ENCODE measurements around the gene MRPS26. TPM values are rescaled to one million over a fixed set of nuclear protein-coding genes. Genes with fewer than 3 reads are reported as not detected.

MRPS26 gene
- total and polyA plus RNA-seq, 4 donors = 29.8 to 67.8 (median 57.3) TPM

DNA sequence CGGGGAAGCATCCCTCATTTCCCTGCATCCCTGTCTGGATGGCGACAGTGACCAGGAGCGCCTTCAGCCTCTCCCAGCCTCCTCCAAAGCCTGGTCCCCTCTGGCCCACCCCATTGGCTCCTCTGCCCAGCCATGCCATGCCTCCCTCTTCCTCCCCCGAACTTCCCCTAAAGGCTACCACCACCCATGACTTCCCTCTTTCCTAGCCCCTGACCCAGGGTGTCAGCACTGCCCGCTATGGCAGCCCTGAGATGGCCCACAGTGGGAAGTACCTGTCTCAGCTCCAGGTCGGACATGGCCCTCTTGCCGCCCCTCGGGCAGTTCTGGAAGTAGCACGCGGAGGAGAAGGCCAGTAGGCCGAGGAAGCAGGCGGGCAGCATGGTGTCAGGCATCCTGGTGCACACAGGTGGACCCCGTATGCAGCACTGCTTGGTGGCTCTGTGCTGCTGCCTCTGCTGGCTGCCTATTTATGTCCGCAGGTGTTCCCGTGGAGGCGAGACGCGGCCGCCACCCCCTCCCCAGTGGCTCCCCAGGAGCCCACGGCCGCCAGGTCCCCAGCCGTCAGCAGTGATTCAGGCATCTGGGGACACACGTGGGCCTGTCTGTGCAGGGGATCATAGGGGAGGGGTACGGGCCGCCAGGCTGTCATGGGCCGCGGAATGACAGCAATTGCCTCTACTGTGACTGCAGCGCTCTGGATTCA lies 38.6 kb downstream of the MRPS26 start, which contains the start of gene AVP:
Gene AVP, minus strand, starts transcription at position 442 of the 703 bp plus-strand sequence. Its CDS starts 50 bp downstream, at position 392.
- H3K4me3 ChIP-seq = no peak within 1 kb of the TSS
- no peak for ATAC-seq (ENCODE audit: insufficient read depth, low FRiP score)
- H3K27ac ChIP-seq (ENCODE audit: low read depth in 1 of 2, low read length in 1 of 2) = no peak within 1 kb of the TSS
- WGBS, 2 donors = 59 to 75% methylated on average over 28 of the region's 28 CpGs
- no peak within 1 kb of the TSS for H3K9ac ChIP-seq (ENCODE audit: insufficient read depth in 1 of 2, low read length in 2 of 2)
- TF ChIP-seq, protein P1, sequence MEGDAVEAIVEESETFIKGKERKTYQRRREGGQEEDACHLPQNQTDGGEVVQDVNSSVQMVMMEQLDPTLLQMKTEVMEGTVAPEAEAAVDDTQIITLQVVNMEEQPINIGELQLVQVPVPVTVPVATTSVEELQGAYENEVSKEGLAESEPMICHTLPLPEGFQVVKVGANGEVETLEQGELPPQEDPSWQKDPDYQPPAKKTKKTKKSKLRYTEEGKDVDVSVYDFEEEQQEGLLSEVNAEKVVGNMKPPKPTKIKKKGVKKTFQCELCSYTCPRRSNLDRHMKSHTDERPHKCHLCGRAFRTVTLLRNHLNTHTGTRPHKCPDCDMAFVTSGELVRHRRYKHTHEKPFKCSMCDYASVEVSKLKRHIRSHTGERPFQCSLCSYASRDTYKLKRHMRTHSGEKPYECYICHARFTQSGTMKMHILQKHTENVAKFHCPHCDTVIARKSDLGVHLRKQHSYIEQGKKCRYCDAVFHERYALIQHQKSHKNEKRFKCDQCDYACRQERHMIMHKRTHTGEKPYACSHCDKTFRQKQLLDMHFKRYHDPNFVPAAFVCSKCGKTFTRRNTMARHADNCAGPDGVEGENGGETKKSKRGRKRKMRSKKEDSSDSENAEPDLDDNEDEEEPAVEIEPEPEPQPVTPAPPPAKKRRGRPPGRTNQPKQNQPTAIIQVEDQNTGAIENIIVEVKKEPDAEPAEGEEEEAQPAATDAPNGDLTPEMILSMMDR (IDR thresholded peaks at IDR 0.05; ENCODE audit: control extremely low read depth, extremely low read depth) = no peak
- peaks cover 0 to 34% (median 23%) of the 10 kb centered on the region in 3 donors for H3K27me3 ChIP-seq (ENCODE audit: control insufficient read depth in 3 of 3, insufficient read depth in 3 of 3, low read length in 2 of 3)
- peaks cover 0 to 4% (median 0%) of the 10 kb centered on the region in 4 donors for H3K9me3 ChIP-seq (ENCODE audit: control insufficient read depth in 4 of 4, insufficient read depth in 3 of 4, low read length in 3 of 4)
- no peak for DNase-seq
- peaks cover 0 to 8% (median 0%) of the 10 kb centered on the region in 5 donors for H3K4me1 ChIP-seq (ENCODE audit: control insufficient read depth in 5 of 5, insufficient read depth in 5 of 5, low read length in 5 of 5)
- no peaks in the 10 kb centered on the region for H3K36me3 ChIP-seq (ENCODE audit: control insufficient read depth in 4 of 4, insufficient read depth in 4 of 4, low read length in 4 of 4)

DNA sequence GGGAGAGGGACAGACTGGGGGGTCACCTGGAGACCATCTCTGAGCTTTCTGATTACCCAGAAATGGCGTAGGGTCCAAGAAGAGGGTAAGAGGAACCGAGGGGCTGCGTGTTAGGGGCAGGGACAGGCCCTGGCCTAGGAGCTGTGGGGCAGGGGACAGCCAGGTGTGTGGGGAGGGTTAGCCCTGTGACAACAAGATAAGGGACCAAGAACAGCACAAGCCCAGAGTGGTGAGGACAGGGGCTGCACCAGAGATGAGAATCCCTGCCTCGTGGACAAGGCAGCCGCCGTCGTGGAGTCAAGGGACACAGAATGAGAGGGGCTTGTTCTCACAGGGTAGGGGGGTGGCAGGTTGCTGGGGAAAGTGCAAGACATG lies 39.1 kb downstream of the MRPS26 start:
- no peak overlapping the region for H3K27ac ChIP-seq (ENCODE audit: low read depth in 1 of 2, low read length in 1 of 2)
- H3K36me3 ChIP-seq (ENCODE audit: control insufficient read depth in 4 of 4, insufficient read depth in 4 of 4, low read length in 4 of 4) = no peaks in the 10 kb centered on the region
- DNase-seq = no peak
- ATAC-seq (ENCODE audit: insufficient read depth, low FRiP score) = no peak
- H3K27me3 ChIP-seq (ENCODE audit: control insufficient read depth in 3 of 3, insufficient read depth in 3 of 3, low read length in 2 of 3) = peaks cover 0 to 34% (median 23%) of the 10 kb centered on the region in 3 donors
- H3K4me3 ChIP-seq = no peak overlapping the region
- peaks cover 0 to 4% (median 0%) of the 10 kb centered on the region in 4 donors for H3K9me3 ChIP-seq (ENCODE audit: control insufficient read depth in 4 of 4, insufficient read depth in 3 of 4, low read length in 3 of 4)
- H3K4me1 ChIP-seq (ENCODE audit: control insufficient read depth in 5 of 5, insufficient read depth in 5 of 5, low read length in 5 of 5) = peaks cover 0 to 8% (median 0%) of the 10 kb centered on the region in 5 donors
- no peak overlapping the region for H3K9ac ChIP-seq (ENCODE audit: insufficient read depth in 1 of 2, low read length in 2 of 2)
- TF ChIP-seq, protein P1 (IDR thresholded peaks at IDR 0.05; ENCODE audit: control extremely low read depth, extremely low read depth) = no peak
- WGBS, 2 donors = 82 to 83% methylated on average over 7 of the region's 7 CpGs

DNA sequence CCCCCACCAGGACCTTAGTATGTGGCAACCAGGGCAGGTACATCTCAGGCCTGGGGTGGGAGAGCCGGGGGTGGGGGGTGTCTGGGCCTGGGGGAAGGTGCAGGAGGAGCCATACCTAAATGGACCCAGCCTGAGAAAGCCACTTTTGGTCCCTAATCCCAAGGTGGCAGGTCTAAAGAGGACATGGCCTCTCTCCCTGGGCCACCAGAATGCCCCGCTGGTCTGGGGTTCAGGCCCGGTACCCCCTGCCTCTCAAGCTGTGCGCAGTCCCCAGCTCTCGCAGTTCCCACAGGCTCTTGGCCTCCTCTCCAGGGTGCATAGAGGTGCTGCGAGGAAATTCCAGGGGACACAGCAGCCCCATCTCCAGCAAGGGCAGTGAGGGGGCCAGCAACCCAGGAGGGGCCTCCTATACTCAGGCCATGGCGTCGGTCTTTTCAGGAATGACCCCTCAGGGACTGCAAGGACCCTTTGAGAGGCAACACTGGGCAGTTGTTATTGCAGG lies 39.8 kb downstream of the MRPS26 start:
- Histone ChIP-seq H3K9ac (ENCODE audit: insufficient read depth in 1 of 2, low read length in 2 of 2) (no peak overlapping the region), H3K36me3 (ENCODE audit: control insufficient read depth in 4 of 4, insufficient read depth in 4 of 4, low read length in 4 of 4) (no peaks in the 10 kb centered on the region), H3K9me3 (ENCODE audit: control insufficient read depth in 4 of 4, insufficient read depth in 3 of 4, low read length in 3 of 4) (peaks cover 0 to 3% (median 0%) of the 10 kb centered on the region in 4 donors), H3K27ac (ENCODE audit: low read depth in 1 of 2, low read length in 1 of 2) (no peak overlapping the region), H3K4me1 (ENCODE audit: control insufficient read depth in 5 of 5, insufficient read depth in 5 of 5, low read length in 5 of 5) (peaks cover 0 to 8% (median 0%) of the 10 kb centered on the region in 5 donors), H3K27me3 (ENCODE audit: control insufficient read depth in 3 of 3, insufficient read depth in 3 of 3, low read length in 2 of 3) (peaks cover 0 to 32% (median 21%) of the 10 kb centered on the region in 3 donors), H3K4me3 (no peak overlapping the region)
- DNase-seq = no peak
- WGBS, 2 donors = 94 to 96% methylated on average over 8 of the region's 8 CpGs
- TF ChIP-seq, protein P1 (IDR thresholded peaks at IDR 0.05; ENCODE audit: control extremely low read depth, extremely low read depth) = no peak
- ATAC-seq (ENCODE audit: insufficient read depth, low FRiP score) = no peak
